Panc1 (cell line): Measurements from ENCODE around the gene SSR4. TPM values are rescaled to one million over a fixed set of nuclear protein-coding genes. Genes with fewer than 3 reads are reported as not detected.

Experiments used
- ATAC-seq: fragments of 200-7000 bp; cut with Tn5 transposase; 2 replicates; pipeline ENCODE4 v1.9.1; 2020; ENCODE audit warnings: mild to moderate bottlenecking, moderate library complexity
- BruUV-seq: library from RNA; stranded (reverse); fragments of 400-500 nt; replicated peaks from 2 replicates; lab custom pipeline; 2021; lab: Mats Ljungman, UMichigan
- CTCF ChIA-PET: fragments of 300-600 bp; sonication (Branson Sonifier 250); formaldehyde crosslinking; loops from one replicate; lab custom pipeline; 2022; ENCODE audit warnings: antibody characterized with exemption; lab: Charles Lee
- POLR2A ChIA-PET: fragments of 300-600 bp; sonication (Branson Sonifier 250); formaldehyde crosslinking; loops from one replicate; lab custom pipeline; 2022; ENCODE audit warnings: antibody characterized with exemption; lab: Charles Lee
- DNase-seq: peaks from one replicate; pipeline ENCODE4 v3.0.0-alpha.2; 2010; ENCODE audit warnings: low read depth, low spot score
- H3K27ac ChIP-seq: 2 replicates; pipeline ENCODE4 v1.5.1; 2011; ENCODE audit warnings: mild to moderate bottlenecking, low read length, inconsistent platforms
- H3K27me3 ChIP-seq: fragments of 200-500 bp; sonication (Bioruptor generic); 2 replicates; pipeline ENCODE4 v1.6.0; 2014; ENCODE audit warnings: low read length, inconsistent platforms; ENCODE audit not compliant: control insufficient read depth, insufficient read depth
- H3K36me3 ChIP-seq: fragments of 200-500 bp; sonication (Bioruptor generic); 2 replicates; pipeline ENCODE4 v1.5.1; 2014; ENCODE audit warnings: inconsistent platforms, mild to moderate bottlenecking, low read length, moderate library complexity; ENCODE audit not compliant: control insufficient read depth, insufficient read depth
- H3K4me1 ChIP-seq: 2 replicates; pipeline ENCODE4 v1.5.1; 2011; ENCODE audit warnings: inconsistent platforms, mild to moderate bottlenecking, low read length, moderate library complexity; ENCODE audit not compliant: control insufficient read depth, insufficient read depth
- H3K4me3 ChIP-seq, 2 experiments: 2 replicates each; pipeline ENCODE4 v1.5.1; 2011 to 2012; ENCODE audit warnings: low read depth in 2 of 2, low read length in 2 of 2, mild to moderate bottlenecking in 2 of 2, inconsistent platforms in 1 of 2, moderate library complexity in 1 of 2
- H3K9me3 ChIP-seq: fragments of 200-500 bp; sonication (Bioruptor generic); 2 replicates; pipeline ENCODE4 v1.5.1; 2014; ENCODE audit warnings: low read depth, mild to moderate bottlenecking, inconsistent platforms, low read length, moderate library complexity; ENCODE audit not compliant: control insufficient read depth, insufficient read depth
- POLR2AphosphoS5 ChIP-seq: IDR thresholded peaks from 2 replicates; pipeline ENCODE4 v1.6.1; 2012; ENCODE audit warnings: mild to moderate bottlenecking, low read depth, low read length, moderate library complexity
- SIN3A ChIP-seq: IDR thresholded peaks from 2 replicates; pipeline ENCODE4 v1.6.1; 2012; ENCODE audit warnings: low read depth, mild to moderate bottlenecking, low read length, moderate library complexity, borderline replicate concordance; ENCODE audit not compliant: insufficient read depth
- TCF7L2 ChIP-seq: IDR thresholded peaks from 2 replicates; pipeline ENCODE4 v1.6.1; 2011; ENCODE audit warnings: mild to moderate bottlenecking, low read depth, low read length, inconsistent platforms
- in situ Hi-C: cut with HindIII; loops from 2 replicates; pipeline ENCODE4 v1.10.0; 2016; ENCODE audit warnings: low sequenced_read_pairs, low pct_unique_long_range_greater_than_20kb
- intact Hi-C: fragments of 100-400 bp; cut with micrococcal nuclease; formaldehyde crosslinking; loops from one replicate; pipeline ENCODE4 v1.10.0; 2022; ENCODE audit not compliant: unreplicated experiment
- total RNA-seq: library from RNA; stranded (reverse); gene quantifications from one replicate; pipeline ENCODE4 v1.2.1, GENCODE V29; 2021; ENCODE audit not compliant: unreplicated experiment
- TF ChIP-seq, protein P1 (sequence below), 2 experiments: IDR thresholded peaks; 2 replicates each; pipeline ENCODE4 v1.6.1; 2011 to 2012; ENCODE audit warnings: low read depth in 2 of 2, control low read depth in 1 of 2, low read length in 1 of 2, mild to moderate bottlenecking in 1 of 2, moderate library complexity in 1 of 2; ENCODE audit not compliant: insufficient read depth in 1 of 2
- TF ChIP-seq, protein P2 (sequence below): fragments of 450-650 bp; IDR thresholded peaks from 2 replicates; pipeline ENCODE4 v1.5.1; 2017; ENCODE audit warnings: mild to moderate bottlenecking

SSR4 gene
- total RNA-seq, 1 experiment from 2014 or later = 504 TPM

DNA sequence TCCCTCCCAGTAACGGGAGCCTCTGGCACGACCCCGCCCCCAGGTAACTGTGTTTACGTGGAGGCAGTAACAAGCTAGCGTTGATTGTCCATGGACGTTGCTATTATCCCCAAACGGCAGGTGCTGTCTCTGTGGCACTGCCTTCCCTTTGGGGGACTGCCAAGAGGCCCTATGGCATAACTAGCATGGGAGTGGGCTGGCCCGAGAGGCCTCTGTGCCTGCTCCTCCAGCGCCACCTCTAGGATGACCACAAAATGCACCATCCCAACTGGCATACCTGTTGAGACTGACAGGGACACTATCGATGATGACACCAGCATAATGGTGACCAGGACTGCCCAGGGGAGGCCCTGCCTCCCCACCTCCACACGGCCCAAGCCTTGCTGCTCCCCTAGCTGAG lies 12.2 kb upstream of the SSR4 start:
- Histone ChIP-seq H3K4me3 (no peak overlapping the region), H3K4me1 (peaks cover 16% of the 10 kb centered on the region), H3K27ac (no peak overlapping the region), H3K36me3 (no peaks in the 10 kb centered on the region), H3K9me3 (no peaks in the 10 kb centered on the region), H3K27me3 (no peaks in the 10 kb centered on the region)
- ChIA-PET CTCF (interaction anchor here (0.6 kb wide), 1 partner anchor 130 kb away, joined by 4 read pairs; no protein-coding TSS in a partner anchor), POLR2A (no interaction called here)
- TF ChIP-seq TCF7L2 (no peak), SIN3A (no peak), POLR2AphosphoS5 (no peak; the same call in 1 of the 2 replicates)
- TF ChIP-seq, protein P1, sequence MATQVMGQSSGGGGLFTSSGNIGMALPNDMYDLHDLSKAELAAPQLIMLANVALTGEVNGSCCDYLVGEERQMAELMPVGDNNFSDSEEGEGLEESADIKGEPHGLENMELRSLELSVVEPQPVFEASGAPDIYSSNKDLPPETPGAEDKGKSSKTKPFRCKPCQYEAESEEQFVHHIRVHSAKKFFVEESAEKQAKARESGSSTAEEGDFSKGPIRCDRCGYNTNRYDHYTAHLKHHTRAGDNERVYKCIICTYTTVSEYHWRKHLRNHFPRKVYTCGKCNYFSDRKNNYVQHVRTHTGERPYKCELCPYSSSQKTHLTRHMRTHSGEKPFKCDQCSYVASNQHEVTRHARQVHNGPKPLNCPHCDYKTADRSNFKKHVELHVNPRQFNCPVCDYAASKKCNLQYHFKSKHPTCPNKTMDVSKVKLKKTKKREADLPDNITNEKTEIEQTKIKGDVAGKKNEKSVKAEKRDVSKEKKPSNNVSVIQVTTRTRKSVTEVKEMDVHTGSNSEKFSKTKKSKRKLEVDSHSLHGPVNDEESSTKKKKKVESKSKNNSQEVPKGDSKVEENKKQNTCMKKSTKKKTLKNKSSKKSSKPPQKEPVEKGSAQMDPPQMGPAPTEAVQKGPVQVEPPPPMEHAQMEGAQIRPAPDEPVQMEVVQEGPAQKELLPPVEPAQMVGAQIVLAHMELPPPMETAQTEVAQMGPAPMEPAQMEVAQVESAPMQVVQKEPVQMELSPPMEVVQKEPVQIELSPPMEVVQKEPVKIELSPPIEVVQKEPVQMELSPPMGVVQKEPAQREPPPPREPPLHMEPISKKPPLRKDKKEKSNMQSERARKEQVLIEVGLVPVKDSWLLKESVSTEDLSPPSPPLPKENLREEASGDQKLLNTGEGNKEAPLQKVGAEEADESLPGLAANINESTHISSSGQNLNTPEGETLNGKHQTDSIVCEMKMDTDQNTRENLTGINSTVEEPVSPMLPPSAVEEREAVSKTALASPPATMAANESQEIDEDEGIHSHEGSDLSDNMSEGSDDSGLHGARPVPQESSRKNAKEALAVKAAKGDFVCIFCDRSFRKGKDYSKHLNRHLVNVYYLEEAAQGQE (IDR thresholded peaks at IDR 0.05; ENCODE audit: insufficient read depth in 1 of 2, low read depth in 2 of 2, low read length in 1 of 2) = no peak
- TF ChIP-seq, protein P2, sequence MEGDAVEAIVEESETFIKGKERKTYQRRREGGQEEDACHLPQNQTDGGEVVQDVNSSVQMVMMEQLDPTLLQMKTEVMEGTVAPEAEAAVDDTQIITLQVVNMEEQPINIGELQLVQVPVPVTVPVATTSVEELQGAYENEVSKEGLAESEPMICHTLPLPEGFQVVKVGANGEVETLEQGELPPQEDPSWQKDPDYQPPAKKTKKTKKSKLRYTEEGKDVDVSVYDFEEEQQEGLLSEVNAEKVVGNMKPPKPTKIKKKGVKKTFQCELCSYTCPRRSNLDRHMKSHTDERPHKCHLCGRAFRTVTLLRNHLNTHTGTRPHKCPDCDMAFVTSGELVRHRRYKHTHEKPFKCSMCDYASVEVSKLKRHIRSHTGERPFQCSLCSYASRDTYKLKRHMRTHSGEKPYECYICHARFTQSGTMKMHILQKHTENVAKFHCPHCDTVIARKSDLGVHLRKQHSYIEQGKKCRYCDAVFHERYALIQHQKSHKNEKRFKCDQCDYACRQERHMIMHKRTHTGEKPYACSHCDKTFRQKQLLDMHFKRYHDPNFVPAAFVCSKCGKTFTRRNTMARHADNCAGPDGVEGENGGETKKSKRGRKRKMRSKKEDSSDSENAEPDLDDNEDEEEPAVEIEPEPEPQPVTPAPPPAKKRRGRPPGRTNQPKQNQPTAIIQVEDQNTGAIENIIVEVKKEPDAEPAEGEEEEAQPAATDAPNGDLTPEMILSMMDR = no peak
- in situ Hi-C loops = no loop called here
- no TSS peak for BruUV-seq
- no peak for ATAC-seq
- intact Hi-C loops = no loop called here
- no peak for DNase-seq

DNA sequence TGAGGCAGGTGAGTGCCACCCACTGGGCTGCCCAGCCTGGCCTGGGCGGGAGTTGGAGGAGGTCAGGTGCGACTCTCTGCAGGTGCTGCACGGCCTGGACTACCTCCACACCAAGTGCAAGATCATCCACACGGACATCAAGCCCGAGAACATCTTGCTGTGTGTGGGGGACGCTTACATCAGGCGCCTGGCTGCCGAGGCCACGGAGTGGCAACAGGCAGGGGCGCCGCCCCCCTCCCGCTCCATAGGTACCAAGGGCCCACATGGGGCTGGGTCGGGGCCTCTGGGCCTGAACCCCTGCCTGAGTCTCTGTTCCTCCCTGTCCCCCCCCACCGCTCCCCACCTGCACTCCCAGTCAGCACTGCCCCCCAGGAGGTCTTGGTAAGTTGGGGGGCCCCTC lies 11.6 kb upstream of the SSR4 start:
- H3K4me1 ChIP-seq = peaks cover 16% of the 10 kb centered on the region
- no peak overlapping the region for H3K27ac ChIP-seq
- H3K4me3 ChIP-seq = no peak overlapping the region
- no peak for DNase-seq
- no peak for TF ChIP-seq SIN3A
- no peak for TF ChIP-seq TCF7L2
- TF ChIP-seq, protein P1 (IDR thresholded peaks at IDR 0.05; ENCODE audit: insufficient read depth in 1 of 2, low read depth in 2 of 2, low read length in 1 of 2) = no peak
- TF ChIP-seq, protein P2 = no peak
- no peak for TF ChIP-seq POLR2AphosphoS5
- no peaks in the 10 kb centered on the region for H3K36me3 ChIP-seq
- no peaks in the 10 kb centered on the region for H3K27me3 ChIP-seq
- no TSS peak for BruUV-seq
- H3K9me3 ChIP-seq = no peaks in the 10 kb centered on the region
- ChIA-PET POLR2A (no interaction called here), CTCF (interaction anchor here (0.6 kb wide), 1 partner anchor 129 kb away, joined by 4 read pairs; no protein-coding TSS in a partner anchor)
- in situ Hi-C loops = no loop called here
- intact Hi-C loops = no loop called here
- no peak for ATAC-seq
